GM18870 (cell line): Measurements from ENCODE around the gene MAP3K3.
"Not testable (repeated sequence)": the region's sequence is repeated elsewhere in the genome, so short reads cannot be mapped to it uniquely, and the experiment has no call there.

ENCODE experiments used
- ATAC-seq: cut with Tn5 transposase; IDR thresholded peaks from one replicate; pipeline ENCODE4 v1.9.1; 2021; ENCODE audit warnings: moderate library complexity; ENCODE audit not compliant: unreplicated experiment

The MAP3K3 gene

DNA sequence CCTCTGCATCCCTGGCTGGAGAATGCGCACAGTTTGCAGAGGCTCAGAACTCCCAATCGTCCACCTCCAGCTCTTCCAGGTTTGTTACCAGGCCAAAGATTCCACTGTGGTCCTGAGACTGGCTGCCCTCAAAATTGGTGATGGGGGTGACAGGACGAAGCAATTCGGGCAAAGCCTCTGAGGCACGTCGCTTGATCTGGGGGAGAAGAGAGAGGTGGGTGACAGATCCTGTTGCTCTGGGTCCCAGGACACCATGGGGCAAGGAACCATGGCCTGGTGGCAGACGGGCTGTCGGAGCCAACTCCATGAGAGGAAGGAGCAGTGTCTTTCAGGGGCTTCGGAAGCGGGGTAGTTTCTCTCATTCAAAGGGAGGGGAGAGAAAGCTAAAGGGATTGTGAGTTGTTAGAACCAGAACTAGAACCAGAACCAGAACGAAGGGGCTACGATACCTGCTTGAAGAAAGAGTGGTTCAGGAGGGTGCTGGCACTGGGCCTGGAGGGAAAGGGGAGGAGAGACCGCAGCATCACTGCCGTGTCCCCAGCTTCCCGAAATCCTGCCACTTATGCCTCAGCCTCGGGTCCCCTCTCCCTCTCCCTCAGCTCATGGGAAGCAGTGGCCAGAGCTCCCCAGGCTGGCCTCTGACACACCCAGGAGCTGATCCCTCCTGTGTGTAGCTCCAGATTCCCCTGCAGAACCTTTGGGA is 81.5 kb downstream of the MAP3K3 start:
- ATAC-seq, result no peak

DNA sequence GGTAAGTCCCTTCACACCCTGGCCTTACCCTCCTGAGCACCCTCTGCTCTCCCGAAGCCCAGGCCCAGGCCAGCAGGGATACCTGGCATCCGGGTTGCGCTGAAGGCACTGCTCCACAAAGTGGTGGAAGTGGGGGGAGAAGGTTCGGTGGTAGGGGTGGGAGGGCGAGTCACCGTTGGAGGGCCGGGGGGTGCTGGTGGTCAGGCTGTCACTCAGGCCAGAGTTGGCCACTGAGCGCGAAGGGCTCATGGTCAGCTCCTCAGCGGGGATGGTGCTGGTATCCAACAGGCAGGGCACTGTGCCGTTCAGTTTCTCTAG is 82.0 kb downstream of the MAP3K3 start:
- no peak for ATAC-seq

DNA sequence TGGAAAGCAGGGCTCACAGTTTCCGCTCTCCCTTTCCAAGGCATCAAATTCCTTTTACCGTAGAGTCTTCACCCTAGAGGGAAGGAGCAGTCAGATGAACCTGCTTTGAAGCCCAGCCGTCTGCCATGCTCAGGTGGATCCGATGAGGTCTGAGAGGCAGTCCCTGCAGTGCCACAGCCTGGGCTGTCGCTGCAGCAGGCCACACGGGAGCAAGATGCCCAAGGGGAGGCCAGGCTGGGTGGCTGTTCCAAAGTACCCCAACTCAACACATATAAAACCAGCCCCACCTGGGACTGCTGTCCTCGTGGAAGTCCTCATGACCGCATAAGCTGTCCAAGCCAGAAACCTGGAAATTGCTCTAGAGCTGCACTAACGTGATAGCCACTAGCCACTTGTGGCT is 82.6 kb downstream of the MAP3K3 start:
- ATAC-seq, result no peak

DNA sequence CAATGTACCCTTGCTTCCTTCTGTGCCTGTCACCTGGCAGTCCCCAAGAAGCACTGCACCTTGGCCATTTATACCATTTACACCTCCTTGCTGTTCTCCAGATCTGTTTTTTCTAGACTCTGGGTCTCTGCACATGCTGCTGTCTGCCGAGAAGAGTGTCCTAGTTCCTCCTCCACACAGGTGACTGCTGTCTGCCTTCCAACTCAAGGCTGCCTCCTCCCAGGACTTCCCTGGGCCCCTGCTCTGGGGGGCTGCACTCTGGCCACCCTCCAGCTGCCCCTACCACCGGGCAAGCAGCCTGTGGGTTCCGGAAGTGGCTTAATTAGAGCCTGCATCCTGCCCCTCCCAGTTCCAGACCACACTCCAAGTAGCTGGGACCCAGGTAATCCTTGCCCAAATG is 83.4 kb downstream of the MAP3K3 start:
- ATAC-seq, result no peak

DNA sequence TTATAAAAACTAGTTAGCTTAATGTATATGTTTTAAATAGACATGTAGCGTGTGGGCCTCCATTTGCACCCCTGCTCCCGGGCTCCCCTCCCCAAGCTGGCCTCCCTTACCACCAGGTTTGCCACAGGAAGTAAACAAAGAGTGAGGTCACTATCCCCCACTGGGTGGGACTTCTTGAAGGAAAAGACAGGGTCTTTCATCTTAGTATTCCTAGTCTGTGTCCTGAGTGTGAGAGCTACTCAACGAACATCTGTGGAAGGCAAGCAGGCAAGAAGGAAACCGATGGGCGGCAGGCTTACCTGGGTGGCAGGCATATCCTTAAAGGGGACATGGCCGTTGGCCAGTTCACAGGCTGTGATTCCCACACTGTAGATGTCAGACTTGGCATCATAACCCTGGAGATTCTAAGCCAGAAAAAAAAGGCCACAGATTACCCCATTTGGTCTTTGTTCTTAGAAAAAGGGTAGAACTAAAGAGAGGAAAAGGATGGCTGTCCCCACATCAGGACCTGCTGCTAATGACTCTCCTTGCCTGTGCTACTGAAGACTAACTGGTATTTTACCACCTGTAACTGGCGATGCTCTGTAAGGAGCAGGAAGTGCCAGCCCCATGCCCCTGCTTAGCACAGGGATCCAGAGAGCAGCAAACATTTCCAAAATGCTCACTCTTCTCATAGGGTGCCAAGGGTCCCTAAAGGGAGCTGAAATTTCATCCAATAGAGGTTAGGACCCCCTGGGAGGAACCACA is 84.3 kb downstream of the MAP3K3 start:
- no peak for ATAC-seq

DNA sequence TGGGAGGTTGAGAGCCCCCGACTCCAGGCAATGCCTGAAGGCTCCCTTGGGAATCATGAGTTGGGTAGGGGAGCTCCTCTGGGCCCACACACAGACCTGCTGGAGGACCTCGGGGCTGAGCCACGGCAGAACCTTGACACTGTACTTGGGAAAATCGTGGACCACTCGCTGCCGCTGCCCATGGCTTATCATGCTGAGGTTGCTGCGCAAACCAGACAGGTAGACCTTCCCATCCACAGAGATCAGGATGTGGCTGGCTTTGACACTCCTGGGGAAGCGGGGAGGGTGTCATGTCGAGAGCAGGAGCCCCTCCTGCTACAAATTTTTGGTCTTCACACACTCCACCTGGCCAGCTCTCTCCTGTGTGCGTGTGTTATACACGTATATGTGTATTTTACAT is 84.9 kb downstream of the MAP3K3 start:
- ATAC-seq, result no peak

DNA sequence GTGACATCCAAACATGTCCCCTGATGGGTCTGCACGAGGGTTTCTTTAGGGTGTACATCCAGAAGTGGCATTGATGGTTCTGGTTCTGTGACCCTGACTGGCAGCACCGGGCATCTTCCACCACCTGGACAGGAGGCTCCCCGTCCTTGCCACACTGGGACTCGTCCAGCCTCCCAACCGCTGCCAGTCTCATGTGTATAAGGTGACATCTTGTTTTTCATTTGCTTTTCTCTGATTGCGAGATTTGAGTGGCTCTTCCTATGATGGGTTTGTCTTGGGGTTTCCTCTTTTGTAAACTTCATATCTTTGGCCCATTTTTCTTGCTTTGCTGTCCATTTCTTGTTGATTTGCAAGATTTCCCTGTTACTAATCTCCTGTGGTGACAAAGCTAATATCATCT is 86.9 kb downstream of the MAP3K3 start:
- no peak for ATAC-seq

DNA sequence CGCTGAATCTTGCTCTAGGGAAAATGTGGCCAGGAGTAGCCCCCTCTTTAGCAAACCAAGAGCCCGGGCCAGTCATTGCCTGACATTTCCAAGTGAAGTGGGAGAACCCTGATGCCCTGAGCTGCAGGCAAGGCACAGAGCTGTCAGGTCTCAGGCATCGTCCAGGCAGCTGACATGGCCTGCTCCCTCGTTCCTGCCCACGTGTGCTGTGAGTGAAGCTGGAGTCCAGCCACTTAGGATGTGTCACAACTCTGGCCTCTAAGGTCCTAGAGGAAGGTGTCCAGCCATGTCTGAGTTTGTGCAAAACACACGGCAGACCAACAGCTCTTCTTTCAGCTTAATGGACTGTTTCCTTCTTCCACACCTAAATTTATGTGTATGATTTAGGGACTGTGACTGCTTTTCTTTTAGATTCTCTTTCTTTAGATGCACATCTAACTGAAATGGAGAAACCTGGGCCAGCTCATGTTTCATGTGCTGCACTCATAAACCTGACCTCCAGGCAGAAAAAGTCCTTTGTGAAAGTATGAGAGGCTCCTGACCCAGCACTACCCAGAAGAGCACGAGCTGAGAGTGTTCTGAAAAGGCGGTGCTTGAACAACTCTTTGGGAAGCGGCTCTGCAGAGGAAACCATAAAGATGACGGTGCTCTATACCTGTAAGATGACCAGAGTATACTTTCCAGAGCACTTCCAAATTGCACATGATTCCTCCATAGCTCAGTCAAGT is 92.5 kb downstream of the MAP3K3 start:
- no peak for ATAC-seq

DNA sequence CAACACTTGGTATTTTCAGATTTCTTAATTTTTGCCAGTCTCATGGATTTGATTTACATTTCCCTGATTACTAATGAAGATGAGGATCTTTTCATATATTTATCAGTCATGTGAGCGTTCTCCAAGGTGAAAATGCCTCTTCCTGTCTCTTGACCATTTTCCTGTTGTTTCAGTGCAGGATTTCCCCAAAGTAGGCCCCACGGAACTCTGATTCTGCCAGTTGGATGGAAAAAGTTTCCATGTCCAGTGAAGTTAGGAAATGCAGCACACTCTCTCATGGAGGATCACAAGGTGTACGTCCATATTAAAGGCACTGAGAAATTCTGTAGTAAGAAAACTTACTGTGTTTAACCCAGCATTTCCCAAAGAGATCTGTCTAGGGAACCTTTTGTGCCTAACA is 94.2 kb downstream of the MAP3K3 start:
- ATAC-seq, result no peak

DNA sequence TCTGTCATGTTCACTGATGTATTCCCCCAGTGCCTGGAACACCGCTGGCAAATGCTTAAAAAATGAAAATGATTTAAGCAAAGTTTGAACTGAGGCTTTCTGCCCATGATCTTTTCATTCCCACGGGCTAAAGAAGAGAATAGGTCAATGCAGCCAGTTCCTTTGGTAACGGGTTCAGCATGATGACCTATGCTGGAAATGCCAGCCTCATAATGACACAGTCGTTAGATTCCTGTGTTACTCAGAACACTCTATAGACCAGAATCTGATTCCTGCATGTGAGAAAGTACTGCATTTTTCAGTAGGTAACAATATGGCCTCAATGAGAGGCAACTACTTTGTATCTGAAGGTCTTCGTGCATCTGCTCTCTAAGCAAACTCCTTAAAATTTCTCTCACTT is 96.8 kb downstream of the MAP3K3 start:
- no peak for ATAC-seq

DNA sequence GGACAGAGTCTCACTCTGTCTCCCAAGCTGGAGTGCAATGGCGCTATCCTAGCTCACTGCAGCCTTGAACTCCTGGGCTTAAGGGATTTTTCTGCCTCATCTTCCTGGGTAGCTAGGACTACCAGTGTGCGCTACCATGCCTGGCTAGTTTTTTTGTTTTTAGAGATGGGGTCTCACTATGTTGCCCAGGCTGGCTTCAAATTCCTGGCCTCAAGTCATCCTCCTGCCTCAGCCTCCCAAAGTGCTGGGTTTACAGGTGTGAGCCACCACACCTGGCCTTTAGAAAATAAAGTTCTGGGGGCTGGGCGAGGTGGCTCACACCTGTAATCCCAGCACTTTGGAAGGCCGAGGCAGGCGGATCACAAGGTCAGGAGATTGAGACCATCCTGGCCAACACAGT is 98.0 kb downstream of the MAP3K3 start:
- not testable (repeated sequence) for ATAC-seq

DNA sequence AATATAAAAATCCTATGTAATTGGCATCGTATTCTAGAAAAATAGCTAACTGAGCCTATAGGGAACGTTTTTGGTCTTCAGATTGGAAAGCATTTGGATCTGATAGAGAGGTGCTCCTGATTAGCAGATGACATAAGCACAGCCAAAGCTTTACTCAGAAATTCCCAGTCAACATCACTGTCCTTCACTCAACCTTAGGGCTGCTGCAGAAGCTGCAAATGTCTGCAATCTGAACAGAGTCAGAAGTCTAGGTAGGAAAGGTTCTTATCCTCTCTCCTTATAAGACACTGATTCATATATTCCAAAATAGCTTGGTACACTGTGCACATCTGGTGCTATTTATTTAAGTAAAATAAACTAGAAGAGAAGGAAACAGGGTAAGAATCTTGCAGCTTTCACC is 100.2 kb downstream of the MAP3K3 start:
- ATAC-seq, result no peak

DNA sequence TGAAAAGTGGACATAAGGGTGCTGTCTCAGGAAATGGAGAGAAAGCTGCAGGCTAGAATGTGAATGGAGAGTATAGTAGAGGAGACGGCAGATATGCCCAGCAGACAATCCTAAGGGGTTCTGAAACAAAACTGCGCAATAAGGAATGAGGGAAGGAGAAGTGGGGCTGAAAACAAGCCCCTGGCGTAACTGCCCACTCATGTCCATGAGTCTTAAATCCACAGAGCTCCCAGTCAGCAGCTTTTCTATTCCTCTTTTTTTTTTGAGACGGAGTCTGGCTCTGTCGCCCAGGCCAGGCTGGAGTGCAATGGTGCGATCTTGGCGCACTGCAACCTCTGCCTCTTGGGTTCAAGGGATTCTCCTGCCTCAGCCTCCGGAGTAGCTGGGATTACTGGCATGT is 113.5 kb downstream of the MAP3K3 start:
- no peak for ATAC-seq

DNA sequence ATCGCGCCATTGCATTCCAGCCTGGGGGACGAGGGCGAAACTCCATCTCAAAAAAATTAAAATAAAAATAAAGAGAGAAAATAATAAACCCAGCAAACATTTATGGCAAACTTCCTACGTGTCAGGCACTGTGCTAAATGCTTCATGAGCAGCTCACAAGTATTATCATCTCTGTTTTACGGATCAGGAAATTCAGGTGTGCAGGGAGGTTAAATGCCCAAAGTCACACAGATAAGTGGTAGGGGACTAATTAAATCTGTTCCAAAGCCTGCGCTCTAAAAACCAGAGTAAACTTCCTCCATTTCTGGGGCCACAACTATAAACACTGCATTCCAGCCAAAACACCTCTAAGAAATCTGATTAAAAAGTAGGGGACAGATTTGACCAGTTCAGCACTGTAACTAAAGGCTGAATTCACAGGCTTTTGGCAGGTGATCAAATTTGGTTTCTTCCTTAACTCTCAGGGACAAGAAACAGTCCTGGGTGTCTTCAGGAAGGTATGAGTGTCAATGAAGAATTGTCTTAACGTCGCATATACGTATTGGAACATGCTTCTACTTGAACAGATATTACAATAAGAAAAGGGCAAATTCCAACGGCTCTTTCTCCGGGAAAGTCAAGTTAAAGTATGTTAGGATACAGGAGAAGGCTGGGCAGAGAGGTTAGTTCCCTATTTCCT is 118.4 kb downstream of the MAP3K3 start:
- no peak for ATAC-seq

DNA sequence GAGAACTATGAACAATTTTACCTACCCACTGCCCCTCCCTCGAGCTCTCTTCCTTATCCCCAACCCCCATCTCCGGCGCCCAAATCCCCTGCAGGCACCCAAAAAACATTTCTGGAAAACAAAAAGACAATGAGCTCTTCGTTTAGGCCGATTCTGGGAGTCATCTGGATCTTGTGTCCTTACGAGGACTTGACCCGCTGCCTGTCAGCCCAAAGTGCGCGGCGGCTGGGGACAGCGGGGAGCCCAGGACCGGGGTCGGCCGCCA is 118.9 kb downstream of the MAP3K3 start:
- peak; percentile 5 for ATAC-seq

DNA sequence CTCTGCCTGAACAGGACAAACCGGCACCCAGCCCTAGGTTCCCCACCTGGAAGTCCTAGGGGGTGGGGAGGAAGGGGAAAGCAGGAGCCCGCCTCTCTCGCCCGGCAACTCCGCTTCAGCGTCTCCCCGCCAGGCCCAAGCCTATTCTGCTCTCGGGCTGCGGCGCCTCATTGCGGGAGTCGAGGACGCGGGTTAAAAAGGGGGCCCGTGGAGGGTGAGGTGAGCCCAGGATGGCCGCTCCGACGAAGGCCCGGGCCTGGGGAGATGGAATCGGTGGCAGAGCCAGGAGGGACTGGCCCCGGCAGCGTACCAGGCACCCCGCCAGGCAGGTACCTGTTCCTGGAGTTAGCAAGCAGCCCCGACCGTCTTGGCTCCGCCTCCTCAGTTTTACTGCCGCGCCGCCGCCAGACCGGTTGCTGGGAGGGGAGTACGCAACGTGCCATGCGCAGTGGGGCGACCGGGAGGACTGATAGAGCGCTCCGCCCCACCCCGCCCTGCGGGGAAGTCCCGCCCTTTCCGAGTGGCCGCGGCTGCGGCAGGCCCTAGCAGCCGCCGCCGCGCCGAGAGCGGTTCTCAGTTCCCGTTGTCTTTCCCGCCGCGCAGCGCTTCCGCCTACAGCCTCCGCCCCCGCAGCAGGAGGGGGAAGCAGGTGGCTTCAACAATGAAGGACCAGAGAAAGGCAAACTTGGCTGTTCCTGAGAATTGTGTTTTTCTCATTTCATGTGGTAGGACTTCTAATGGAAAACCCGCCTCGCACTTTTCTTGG is 119.4 kb downstream of the MAP3K3 start, which contains the start of gene STRADA:
STRADA (minus strand) TSS at position 392 of the 766 bp plus-strand sequence. CDS start 13,430 bp downstream, outside the sequence.
- peak; percentile 78 for ATAC-seq
